HG03135 (cell line): ENCODE results near the gene THSD7B.
"Not testable (repeated sequence)": the region's sequence is repeated elsewhere in the genome, so short reads cannot be mapped to it uniquely, and the experiment has no call there.

Experiments used
- ATAC-seq: cut with Tn5 transposase; IDR thresholded peaks from one replicate; pipeline ENCODE4 v1.9.1; 2021; ENCODE audit warnings: mild to moderate bottlenecking, moderate library complexity; ENCODE audit not compliant: unreplicated experiment

Gene THSD7B

GRCh38 chr2:137493261-137493660 lies 727.9 kb downstream of the THSD7B start:
- no peak for ATAC-seq

GRCh38 chr2:137500599-137500998 lies 735.3 kb downstream of the THSD7B start:
- no peak for ATAC-seq

GRCh38 chr2:137507237-137507636 lies 741.9 kb downstream of the THSD7B start:
- no peak for ATAC-seq

GRCh38 chr2:137508739-137509384 lies 743.5 kb downstream of the THSD7B start:
- no peak for ATAC-seq

GRCh38 chr2:137511526-137511925 lies 746.2 kb downstream of the THSD7B start:
- ATAC-seq = no peak

- ATAC-seq = no peak
Measured at GRCh38 chr2:137521653-137522619, 756.6 kb downstream of the THSD7B start.

GRCh38 chr2:137522620-137523011 lies 757.3 kb downstream of the THSD7B start:
- ATAC-seq = no peak

GRCh38 chr2:137523931-137524330 lies 758.6 kb downstream of the THSD7B start:
- no peak for ATAC-seq

- no peak for ATAC-seq
Measured at GRCh38 chr2:137525132-137525531, 759.8 kb downstream of the THSD7B start.

GRCh38 chr2:137525641-137526190 lies 760.4 kb downstream of the THSD7B start:
- no peak for ATAC-seq

GRCh38 chr2:137535897-137536296 lies 770.6 kb downstream of the THSD7B start:
- ATAC-seq = no peak

GRCh38 chr2:137539336-137539735 lies 774.0 kb downstream of the THSD7B start:
- ATAC-seq = no peak

GRCh38 chr2:137547842-137548241 lies 782.5 kb downstream of the THSD7B start:
- ATAC-seq = no peak

GRCh38 chr2:137566387-137566786 lies 801.0 kb downstream of the THSD7B start:
- no peak for ATAC-seq

- no peak for ATAC-seq
Measured at GRCh38 chr2:137570484-137570883, 805.1 kb downstream of the THSD7B start.

- not testable (repeated sequence) for ATAC-seq
Measured at GRCh38 chr2:137587834-137588233, 822.5 kb downstream of the THSD7B start.

GRCh38 chr2:137588578-137588977 lies 823.2 kb downstream of the THSD7B start:
- ATAC-seq = not testable (repeated sequence)

- ATAC-seq = no peak
Measured at GRCh38 chr2:137590102-137590501, 824.8 kb downstream of the THSD7B start.

- no peak for ATAC-seq
Measured at GRCh38 chr2:137607722-137608318, 842.5 kb downstream of the THSD7B start.

- no peak for ATAC-seq
Measured at GRCh38 chr2:137638932-137639331, 873.6 kb downstream of the THSD7B start.

- ATAC-seq = no peak
Measured at GRCh38 chr2:137644731-137645130, 879.4 kb downstream of the THSD7B start.
